Activated CD8-positive, alpha-beta memory T cell treated with anti-CD3 and anti-CD28 coated beads, Interleukin-2, amount 50 U/mL, for 4 hours (primary cell): ENCODE measurements around the gene KAZN.

Source experiments
- DNase-seq: peaks from one replicate; pipeline ENCODE4 v3.0.0-alpha.2; 2020

The KAZN gene

DNA sequence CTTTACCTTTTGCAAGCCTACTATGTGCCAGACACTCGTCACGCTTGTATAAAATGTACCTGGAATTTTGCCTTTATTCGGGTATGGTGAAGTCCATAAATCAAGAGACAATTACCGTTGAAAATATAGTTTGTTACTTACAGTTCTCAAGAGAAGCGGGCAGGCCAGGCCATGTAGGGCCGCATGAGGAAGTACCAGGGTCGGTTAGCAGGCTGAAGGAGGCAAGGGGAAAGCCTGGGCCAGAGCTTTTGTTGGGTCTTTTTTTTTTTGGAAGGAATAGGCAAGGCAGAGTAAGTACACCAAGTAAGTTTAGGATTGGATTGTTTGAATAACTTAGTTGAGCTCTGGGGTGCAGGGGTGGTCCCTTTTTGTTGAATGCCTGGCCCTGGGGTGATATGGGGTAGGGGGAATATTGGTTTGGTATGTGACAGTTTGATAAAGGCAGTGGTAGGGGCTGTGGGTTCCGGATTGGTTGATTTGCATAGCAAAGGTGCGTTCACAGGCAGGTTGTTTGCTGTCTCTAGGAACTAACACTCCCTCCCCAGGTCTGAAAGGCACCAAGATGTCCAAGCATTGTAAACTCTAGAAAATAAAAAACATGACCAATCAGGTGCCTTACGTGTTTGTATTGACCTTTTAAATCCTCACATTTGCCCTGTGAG is 80.7 kb downstream of the KAZN start:
- DNase-seq = no peak

DNA sequence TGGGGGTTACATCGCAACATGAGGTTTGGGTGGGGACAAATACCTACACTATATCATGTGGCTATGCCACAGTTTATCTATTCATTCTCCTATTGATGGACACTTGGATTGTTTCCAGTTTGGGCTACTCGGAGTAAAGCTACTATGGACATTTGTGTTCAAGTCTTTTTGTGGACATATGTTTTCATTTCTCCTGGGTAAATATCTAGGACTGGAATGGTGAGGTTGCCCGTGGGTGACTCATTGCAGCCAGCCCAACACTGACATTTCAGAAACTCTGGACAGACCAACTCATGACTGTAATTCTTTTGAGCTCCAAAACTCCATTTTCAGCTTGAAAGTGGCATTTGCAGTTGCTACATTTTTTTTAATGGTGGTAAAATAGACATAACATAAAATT is 82.7 kb downstream of the KAZN start:
- no peak for DNase-seq

DNA sequence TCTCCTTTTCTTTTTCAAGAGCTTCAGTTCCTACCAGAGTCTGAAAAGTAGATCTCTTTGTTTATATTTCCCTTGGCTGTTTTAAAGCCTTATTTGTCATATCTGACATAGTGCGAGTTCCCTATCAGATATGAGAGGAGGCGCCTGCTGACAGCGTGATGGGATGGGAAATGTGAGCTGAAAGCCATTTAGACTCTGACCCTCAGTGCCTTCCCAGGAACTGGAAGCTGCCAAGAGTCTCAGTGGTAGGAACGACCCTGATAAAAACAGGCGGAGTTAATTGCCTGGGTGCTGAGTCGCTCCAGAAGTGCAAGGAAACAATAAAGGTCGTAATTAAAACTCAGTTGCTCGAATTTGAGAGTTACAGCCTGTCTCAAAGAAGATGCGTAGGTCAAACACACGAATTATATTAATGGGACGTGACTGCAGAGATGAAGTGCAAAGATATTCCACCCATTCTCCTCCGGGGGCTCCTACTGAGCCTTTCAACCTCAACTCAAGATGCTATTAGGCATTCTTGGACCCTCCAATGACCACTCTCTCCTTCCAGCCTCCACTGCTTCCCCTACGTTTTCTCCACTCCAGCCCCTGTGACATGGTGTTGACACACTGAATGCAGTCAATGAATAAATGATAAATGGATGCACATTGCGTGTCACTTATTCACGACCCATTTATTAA is 84.6 kb downstream of the KAZN start:
- no peak for DNase-seq

DNA sequence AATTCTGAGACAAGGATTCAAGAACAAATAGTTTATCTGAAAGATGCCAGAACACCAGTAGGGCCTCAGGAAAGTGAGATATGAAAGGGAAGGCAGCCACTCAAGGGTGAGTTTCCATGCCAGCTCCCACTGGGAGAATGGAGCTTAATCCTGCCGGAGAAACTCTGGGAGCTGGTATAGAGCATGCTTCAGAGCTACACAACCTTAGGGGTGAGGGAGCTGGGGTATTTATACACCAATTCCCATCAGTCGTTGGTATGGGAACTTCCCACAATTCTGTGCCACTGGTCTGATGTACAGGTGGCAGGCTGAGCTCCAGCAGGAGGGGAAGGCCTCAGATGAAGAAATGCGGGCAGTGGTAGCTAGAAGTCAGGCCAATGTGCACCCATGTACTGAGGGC is 86.6 kb downstream of the KAZN start:
- no peak for DNase-seq

DNA sequence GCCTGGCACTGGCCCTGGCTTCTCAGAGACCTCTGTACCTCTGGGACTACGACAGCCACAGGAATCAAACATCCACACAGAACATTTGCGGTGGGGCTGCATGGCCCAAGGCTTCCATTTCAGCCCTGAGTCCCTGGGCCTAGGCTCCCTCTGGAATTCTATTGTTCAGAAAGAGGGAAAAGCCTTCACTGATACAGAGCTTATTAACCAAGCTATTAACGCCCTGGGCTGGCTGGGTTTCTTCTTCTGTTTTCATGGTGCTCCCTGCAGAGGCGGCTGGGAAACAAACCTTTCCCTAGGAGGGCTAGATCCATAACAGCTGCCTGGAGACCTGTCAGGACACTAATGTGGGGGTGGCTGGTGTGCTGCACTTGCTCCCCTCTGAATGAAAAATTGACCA is 88.2 kb downstream of the KAZN start:
- DNase-seq = no peak

DNA sequence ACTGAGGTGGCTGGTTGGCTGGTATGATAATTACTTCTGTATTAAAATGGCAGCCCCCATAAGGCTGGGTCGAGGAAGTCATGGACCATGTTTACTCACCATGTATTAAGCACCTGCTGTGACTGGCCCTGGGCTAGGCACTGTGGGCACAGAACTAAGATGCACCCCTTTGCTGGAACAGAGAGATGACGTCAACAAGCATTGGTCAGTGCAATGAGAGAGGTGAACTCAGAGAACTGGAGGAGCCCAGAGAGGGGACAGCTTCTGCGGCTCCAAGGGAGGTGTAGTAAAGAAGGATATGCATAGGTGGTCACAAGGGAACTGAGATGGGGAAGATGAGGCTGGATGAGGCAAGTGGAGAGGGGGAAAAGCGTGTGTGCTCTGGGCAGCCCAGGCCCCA is 88.7 kb downstream of the KAZN start:
- DNase-seq = no peak

DNA sequence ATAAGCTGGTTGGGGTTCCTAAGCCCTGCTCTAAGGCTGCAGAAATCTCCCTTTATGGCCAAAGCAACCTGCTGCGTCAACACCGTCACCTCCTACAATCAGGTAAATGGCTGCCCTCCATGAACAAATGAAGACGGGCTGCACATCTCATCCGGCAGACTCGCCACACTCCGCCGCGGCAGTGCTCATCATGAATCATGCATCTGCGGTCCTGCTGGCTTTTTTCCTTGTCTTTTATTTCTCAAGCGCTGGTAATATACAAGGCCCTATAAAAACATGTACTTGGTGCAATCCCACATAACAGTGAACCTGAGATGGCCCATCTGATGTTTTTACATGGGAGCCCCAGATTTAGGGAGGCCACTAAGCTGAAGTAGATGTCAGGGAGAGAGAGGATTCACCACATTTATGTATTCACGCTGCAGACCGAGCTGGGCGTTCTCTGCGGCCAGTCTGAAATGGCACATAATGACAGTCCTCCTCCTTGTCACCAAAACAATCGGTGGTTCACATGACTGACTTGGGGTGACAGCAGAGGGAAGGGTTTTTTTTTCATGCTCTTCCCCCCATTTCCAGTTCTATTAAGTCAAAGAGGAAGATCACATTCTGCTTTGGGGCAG is 91.6 kb downstream of the KAZN start:
- no peak for DNase-seq

DNA sequence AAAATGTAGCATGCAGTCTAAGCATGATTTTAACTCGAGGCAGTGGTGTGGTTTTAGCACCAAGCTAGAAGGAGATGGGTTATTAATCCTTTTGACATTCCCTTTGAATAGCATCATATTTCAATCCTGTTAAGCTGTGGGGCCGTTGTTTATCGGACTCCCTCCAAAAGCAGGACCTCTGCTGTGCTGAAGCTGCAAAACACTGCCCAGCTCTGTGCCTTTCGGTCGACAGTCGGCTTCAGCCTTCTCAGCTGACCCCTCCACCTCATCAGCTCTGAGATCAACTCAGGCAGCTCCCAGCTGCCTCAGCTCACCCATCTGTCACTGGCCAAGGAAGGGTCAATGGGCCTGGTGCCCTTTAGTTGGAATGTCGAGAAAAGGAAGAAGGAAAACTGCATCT is 95.5 kb downstream of the KAZN start:
- DNase-seq = no peak

DNA sequence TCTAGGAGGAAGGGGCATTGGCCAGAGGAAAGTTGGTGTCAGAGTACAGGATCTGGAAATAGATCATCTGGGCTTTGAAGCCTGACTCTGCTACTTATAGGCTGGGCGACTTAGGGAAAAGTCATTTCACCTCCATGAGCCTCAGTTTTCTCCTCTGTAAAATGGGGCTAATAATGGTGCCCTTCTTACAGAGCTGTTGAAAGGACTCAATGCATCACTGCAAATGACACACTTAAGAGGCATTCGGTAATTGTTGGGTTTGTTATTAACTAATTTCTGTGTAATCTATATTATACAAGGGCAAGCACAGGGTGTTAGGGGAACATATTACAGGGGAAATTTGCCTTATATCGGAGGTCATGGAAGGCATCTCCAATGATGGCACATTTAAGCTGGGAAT is 96.1 kb downstream of the KAZN start:
- DNase-seq = no peak

DNA sequence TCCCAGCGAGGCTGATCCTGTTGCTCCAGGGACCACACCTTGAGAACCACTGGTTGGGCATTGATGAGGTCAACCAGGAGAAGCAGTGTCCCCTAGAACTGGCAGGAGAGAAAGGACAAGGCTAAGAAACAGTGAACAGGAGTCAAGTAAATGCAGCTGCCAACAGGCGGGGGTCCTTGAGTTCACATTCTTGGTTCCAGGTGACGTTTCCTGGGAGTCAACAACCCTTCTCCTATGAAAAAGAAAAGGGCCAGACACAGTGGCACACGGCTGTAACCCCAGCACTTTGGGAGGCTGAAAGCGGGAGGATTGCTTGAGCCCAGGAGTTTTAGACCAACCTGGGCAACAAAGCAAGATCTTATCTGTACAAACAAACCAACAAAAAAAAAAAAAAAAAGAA is 98.3 kb downstream of the KAZN start:
- no peak for DNase-seq

DNA sequence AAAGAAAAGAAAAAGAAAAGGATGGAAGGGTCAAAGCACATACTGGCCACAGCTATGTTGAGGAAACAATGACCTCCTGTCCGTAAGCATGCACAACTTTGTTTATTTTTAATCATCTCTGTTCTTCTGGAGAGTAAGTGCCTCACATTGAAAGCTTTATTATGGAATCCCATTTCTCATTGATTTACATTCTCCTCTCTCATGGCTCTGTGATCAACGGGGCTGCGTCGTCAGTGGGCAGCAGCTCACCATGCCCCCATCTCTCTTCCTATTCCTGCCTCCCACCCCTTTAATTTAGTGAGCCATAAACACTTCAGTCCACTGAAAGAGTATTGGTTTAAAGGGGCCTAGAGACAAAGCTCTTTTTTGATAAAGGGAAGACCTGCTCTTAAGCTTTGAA is 98.9 kb downstream of the KAZN start:
- no peak for DNase-seq

DNA sequence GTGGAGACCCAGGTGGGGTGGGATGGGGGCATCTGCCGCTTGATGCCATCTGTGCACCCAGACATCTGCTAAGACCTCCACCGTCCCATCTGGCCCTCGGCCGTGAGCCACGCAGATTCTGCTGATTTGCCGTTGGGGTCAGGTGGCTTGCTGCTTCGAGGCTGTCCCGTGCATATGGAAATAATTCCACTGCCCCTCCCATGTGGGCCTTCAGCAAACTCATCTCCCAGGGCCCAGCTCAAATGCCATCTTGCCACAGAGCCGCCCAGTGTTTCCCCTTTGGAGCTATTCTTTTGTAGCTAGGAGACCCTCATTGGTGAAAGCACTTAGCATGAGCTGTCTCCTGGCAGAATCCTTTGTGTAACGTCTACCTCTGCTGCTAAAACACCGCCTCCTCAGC is 99.8 kb downstream of the KAZN start:
- no peak for DNase-seq

DNA sequence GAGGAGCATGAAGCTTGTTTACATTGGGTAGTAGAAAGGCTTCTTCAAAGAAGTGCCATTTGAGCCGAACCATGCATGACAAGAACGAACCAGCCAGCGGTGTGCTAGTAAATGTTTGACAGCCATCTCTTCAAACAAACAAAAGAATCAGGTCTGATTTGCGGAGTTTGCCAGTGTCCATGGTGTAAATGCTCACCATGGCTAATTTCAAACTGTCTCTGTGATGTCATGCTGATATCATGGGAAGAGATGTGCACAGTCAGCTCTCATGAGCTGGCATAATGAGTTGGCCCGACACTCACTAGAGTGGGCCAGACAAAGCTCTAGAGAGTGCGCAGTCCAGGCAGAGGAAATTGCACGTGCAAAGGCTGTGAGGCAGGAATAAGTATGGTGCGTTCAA is 101.1 kb downstream of the KAZN start:
- DNase-seq = no peak

DNA sequence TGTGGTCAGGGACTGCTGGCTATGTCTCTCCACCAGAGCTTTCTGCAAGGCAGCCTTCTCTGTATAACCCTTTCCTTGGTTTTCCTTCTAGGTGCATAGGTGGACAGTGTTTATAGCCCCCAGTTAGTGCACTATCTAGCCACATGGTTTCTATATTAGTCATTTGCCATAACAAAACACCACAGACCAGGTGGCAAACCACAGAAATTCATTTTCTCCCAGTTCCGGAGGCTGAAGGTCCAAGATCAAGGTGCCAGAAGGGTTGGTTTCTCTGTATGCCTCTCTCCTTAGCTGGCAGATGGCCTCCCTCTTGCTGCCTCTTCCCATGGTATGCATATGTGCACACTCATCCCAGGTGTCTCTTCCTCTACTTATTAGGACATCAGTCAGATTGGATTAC is 106.4 kb downstream of the KAZN start:
- no peak for DNase-seq

DNA sequence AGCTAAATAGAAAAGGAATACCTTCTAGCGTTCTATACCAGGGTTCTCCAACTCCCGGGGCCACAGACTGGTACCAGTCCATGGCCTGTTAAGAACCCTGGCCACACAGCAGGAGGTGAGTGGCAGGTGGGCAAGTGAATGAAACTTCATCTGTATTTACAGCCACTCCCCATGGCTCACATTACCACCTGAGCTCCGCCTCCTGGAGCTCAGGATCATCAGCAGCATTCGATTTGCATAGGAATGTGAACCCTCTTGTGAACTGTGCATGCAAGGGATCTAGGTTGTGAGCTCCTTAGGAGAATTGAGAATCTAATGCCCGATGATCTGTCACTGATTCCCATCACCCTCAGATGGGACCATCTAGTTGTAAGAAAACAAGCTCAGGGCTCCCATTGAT is 107.3 kb downstream of the KAZN start:
- DNase-seq = no peak

DNA sequence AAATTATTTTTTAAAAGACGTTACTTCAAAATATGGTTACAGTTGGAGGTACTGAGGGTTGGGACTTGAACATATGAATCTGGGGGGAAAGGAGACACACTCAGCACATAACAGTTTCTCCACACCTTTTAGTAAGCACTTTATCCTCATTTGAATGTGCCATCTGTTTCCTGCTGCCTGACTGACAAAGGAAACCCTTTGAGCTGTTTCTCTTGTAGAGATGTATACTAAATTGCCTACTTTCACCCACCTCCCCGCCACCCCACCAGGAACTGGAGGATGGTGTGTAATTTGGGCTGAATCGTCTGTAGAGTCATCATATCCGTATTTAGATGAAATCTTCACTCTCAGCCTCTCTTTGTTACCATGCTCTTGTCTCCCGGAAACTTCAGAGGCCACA is 108.1 kb downstream of the KAZN start:
- DNase-seq = no peak

DNA sequence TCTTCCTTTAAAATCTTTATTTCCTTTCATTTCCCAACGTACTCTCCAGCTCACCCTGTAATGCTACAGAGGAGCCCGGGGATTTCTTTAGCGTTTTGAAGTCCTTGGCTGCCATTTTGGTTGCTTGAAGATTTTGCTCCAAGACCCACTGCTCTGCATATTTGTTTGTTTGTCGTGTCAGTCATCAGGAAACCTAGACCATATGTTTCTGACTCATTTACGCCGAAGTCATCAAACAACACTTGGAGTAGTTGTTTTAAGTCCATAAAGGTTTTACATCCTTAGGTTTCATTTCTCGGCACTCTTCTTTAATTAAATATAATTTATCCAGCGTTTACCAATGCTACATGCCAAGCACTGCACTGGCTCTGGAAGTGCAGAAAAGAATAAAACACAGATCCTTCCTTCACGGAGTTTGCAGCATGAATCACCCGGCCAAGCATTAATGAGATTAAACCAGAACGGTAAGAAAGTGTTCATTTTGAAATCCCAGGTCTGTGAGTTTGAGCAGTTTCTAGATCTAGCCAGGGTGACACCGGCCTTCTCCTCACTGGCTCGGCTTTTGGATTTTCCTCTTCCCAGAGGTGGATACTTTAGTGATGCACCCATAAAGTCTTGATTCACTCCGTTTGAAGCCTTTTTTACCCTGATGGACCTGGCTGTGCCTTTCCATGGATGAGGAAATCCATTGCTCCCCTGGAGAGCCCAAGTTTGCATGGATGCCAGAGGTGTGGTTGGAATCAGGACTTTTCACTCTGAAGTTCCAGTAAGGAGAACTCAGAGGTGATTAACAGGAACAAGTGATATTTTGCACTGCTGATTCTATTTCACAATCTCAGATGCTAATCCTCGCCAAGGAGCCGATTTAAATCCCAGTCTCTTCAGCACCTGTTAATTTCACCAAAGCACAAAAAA is 109.3 kb downstream of the KAZN start:
- no peak for DNase-seq

DNA sequence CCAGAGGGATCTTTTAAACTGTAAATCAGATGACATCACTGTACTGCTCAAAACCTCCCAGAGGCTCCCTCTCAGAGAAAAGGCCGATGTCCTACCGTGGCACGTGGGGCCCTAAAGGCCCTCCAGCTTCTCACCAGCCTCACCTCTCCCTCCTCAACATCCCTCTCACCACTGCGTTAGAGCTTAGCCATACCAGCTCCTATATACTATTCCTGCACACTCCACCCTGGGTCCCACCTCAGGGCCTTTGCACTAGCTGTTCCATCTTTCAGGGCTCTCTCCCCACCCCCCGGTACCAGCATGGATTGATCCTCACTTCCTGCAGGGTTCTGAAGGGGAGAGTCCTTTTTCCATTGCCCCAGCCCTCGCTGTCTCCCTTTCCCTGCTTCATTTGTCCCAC is 111.8 kb downstream of the KAZN start:
- DNase-seq = no peak

DNA sequence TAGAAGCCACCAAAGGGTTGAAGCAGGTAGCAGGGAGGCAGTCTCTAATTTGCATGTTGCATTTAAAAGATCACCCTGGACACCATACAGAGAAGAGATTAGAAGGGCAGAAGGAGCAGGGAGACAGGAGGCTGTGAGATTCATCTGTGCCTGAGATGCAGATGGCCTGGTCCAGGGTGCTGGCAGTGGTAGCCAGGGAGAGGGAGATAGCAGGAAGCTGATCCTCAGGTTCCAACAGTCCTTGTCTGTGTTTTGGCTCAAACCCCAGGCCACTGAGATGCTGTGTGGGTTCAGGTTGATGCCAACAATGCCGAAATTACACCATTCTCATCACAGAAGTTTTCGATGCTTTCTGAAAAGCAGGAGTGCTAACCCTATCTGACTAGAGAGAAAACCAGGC is 113.7 kb downstream of the KAZN start:
- no peak for DNase-seq

DNA sequence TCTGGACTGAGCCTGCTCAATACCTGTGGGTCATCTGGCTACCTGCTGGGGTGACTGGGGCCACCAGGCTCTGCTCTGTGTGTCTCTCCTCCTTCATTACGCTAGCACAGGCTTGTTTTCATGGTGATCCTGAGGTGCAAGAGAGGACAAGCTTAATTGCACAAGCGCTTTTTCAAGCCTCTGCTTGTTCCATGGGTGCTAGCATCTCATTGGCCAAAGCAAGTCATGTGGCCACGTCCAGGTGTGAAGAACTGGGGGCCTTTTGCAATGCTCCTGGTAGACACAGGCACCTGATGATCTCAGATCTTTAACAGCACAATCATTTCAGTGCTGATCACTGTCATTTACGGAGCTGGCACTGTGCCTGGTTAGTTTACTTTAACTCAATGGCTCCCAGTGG is 114.6 kb downstream of the KAZN start:
- DNase-seq = no peak

DNA sequence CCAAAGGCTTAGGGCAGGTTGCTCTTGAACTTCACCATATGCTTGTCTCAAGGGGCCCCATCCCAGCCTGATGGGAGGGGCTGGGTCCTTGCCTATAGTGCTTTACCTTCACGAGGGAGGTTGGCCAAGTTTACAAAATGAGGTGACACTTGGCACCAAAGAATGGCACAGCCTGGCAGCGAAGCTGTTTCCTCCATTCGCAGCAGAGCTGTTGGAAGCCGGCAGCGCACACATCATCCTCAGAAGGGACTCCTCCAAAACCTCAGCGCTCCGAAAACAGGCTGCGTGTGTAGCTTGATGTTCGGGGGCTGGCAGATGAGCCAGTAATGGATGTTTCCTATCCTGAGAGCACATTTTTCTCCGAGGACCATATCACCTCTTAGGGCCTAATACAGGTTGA is 116.8 kb downstream of the KAZN start:
- no peak for DNase-seq

DNA sequence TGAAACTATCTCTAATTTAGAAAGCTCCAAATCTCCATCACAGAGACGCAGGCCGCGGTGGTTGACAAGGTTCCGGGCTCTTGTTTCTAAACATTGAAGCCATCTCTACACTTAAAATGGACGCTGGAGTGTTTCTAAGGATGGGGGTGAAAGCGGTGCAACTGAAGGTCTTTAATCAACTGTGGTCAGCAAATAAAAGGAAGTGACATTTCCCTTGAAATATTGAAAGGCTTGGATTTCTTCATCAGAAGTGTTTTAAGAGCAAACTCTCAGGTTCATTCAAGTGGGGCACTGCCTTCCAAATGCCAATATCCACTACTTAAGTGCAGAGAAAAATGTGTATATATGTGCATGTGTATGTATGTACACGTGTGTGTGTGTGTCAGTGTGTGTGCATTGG is 117.3 kb downstream of the KAZN start:
- no peak for DNase-seq

DNA sequence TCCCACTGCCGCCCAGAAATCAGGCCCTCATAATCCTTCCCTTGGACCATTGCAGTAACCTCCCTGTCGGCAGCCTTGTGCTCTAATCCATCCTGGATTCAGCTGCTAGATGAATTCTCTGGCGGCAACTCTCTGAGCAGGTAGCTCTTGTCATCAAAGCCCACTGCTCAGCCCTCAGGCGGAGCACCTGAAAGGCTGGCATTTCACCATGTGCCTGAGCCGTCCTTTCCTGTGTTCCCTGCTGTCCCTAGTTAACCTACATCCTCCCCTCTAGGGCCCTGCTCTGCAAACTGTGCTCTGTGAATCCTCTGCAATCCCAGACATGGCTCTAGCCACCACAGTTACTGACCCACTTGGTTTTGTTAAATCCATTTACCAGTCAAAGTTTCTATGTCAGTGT is 118.0 kb downstream of the KAZN start:
- DNase-seq = no peak

DNA sequence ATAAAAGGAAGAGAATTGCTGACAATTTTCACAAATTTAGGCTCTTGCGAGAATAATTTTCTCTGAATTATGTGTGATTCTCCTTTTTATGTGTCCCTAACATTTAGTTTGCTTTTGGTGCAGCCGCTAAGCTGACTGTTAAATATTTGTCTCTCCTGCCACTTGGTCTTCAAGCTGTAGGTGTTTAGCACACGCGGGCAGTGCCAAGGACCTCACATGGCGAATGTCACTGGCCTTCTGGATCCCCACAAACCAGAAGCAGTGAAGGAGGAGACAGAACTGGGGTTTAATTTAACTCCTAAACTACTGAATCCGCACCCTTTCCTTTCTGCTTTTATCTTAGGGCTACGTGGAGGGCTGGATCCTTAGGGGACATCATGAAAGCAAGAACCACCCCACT is 120.0 kb downstream of the KAZN start:
- DNase-seq = no peak
